ENCODE data around the gene SOHLH2. TPM values are rescaled to one million over a fixed set of nuclear protein-coding genes. Genes with fewer than 3 reads are reported as not detected.

The SOHLH2 gene
- total RNA-seq, 2 experiments from 2014 or later, result not detected

GRCh38 chr13:36219883-36220282 lies 5.5 kb upstream of the SOHLH2 start:
- no peaks in the 10 kb centered on the region for H3K4me1 Mint-ChIP-seq
- no peak for DNase-seq
- ChIA-PET CTCF (no interaction called here), POLR2A (no interaction called here)
- H3K4me3 Mint-ChIP-seq, result no peak overlapping the region
- H3K9me3 Mint-ChIP-seq, result peaks cover 9% of the 10 kb centered on the region
- H3K27ac Mint-ChIP-seq, result no peak overlapping the region
- no peaks in the 10 kb centered on the region for H3K27me3 Mint-ChIP-seq
- H3K36me3 Mint-ChIP-seq (ENCODE audit: low read depth), result no peaks in the 10 kb centered on the region

- Mint-ChIP-seq H3K9me3 (peaks cover 5% of the 10 kb centered on the region), H3K4me1 (no peaks in the 10 kb centered on the region), H3K27ac (no peak overlapping the region), H3K36me3 (ENCODE audit: low read depth) (no peaks in the 10 kb centered on the region), H3K4me3 (no peak overlapping the region), H3K27me3 (no peaks in the 10 kb centered on the region)
- DNase-seq, result no peak
- ChIA-PET POLR2A (no interaction called here), CTCF (no interaction called here)
Observed at GRCh38 chr13:36217456-36217855, 3.1 kb upstream of the SOHLH2 start.

GRCh38 chr13:36212789-36213188 lies 1.6 kb downstream of the SOHLH2 start:
- Mint-ChIP-seq H3K27me3 (no peaks in the 10 kb centered on the region), H3K36me3 (ENCODE audit: low read depth) (no peaks in the 10 kb centered on the region), H3K27ac (no peak overlapping the region), H3K4me3 (no peak overlapping the region), H3K4me1 (no peaks in the 10 kb centered on the region), H3K9me3 (peaks cover 2% of the 10 kb centered on the region)
- DNase-seq, result no peak
- CTCF ChIA-PET, result no interaction called here
- POLR2A ChIA-PET, result no interaction called here

GRCh38 chr13:36211567-36211966 lies 2.8 kb downstream of the SOHLH2 start:
- peaks cover 2% of the 10 kb centered on the region for H3K9me3 Mint-ChIP-seq
- no peak for DNase-seq
- no peaks in the 10 kb centered on the region for H3K4me1 Mint-ChIP-seq
- no peaks in the 10 kb centered on the region for H3K36me3 Mint-ChIP-seq (ENCODE audit: low read depth)
- no peak overlapping the region for H3K27ac Mint-ChIP-seq
- H3K4me3 Mint-ChIP-seq, result no peak overlapping the region
- H3K27me3 Mint-ChIP-seq, result no peaks in the 10 kb centered on the region
- ChIA-PET POLR2A (no interaction called here), CTCF (no interaction called here)

GRCh38 chr13:36210738-36211137 lies 3.6 kb downstream of the SOHLH2 start:
- Mint-ChIP-seq H3K27ac (no peak overlapping the region), H3K27me3 (no peaks in the 10 kb centered on the region), H3K9me3 (peaks cover 2% of the 10 kb centered on the region), H3K4me1 (no peaks in the 10 kb centered on the region), H3K36me3 (ENCODE audit: low read depth) (no peaks in the 10 kb centered on the region), H3K4me3 (no peak overlapping the region)
- DNase-seq, result no peak
- POLR2A ChIA-PET, result no interaction called here
- CTCF ChIA-PET, result no interaction called here

- no peak for DNase-seq
- ChIA-PET POLR2A (no interaction called here), CTCF (no interaction called here)
- Mint-ChIP-seq H3K27me3 (no peaks in the 10 kb centered on the region), H3K4me3 (no peak overlapping the region), H3K4me1 (no peaks in the 10 kb centered on the region), H3K9me3 (no peaks in the 10 kb centered on the region), H3K27ac (no peak overlapping the region), H3K36me3 (ENCODE audit: low read depth) (no peaks in the 10 kb centered on the region)
Observed at GRCh38 chr13:36207672-36208071, 6.7 kb downstream of the SOHLH2 start.

- no peaks in the 10 kb centered on the region for H3K9me3 Mint-ChIP-seq
- no peak overlapping the region for H3K4me3 Mint-ChIP-seq
- POLR2A ChIA-PET, result no interaction called here
- DNase-seq, result no peak
- no peaks in the 10 kb centered on the region for H3K36me3 Mint-ChIP-seq (ENCODE audit: low read depth)
- H3K4me1 Mint-ChIP-seq, result no peaks in the 10 kb centered on the region
- CTCF ChIA-PET, result no interaction called here
- H3K27me3 Mint-ChIP-seq, result no peaks in the 10 kb centered on the region
- H3K27ac Mint-ChIP-seq, result no peak overlapping the region
Observed at GRCh38 chr13:36193151-36193855, 21.1 kb downstream of the SOHLH2 start.

- H3K36me3 Mint-ChIP-seq (ENCODE audit: low read depth), result no peaks in the 10 kb centered on the region
- H3K27me3 Mint-ChIP-seq, result no peaks in the 10 kb centered on the region
- H3K4me1 Mint-ChIP-seq, result no peaks in the 10 kb centered on the region
- CTCF ChIA-PET, result no interaction called here
- POLR2A ChIA-PET, result no interaction called here
- no peak for DNase-seq
- H3K27ac Mint-ChIP-seq, result no peak overlapping the region
- H3K4me3 Mint-ChIP-seq, result no peak overlapping the region
- H3K9me3 Mint-ChIP-seq, result no peaks in the 10 kb centered on the region
Observed at GRCh38 chr13:36192166-36192565, 22.2 kb downstream of the SOHLH2 start.

GRCh38 chr13:36190771-36191170 lies 23.6 kb downstream of the SOHLH2 start:
- ChIA-PET CTCF (no interaction called here), POLR2A (no interaction called here)
- DNase-seq, result no peak
- Mint-ChIP-seq H3K9me3 (no peaks in the 10 kb centered on the region), H3K36me3 (ENCODE audit: low read depth) (no peaks in the 10 kb centered on the region), H3K4me1 (no peaks in the 10 kb centered on the region), H3K4me3 (no peak overlapping the region), H3K27ac (no peak overlapping the region), H3K27me3 (no peaks in the 10 kb centered on the region)

- H3K4me3 Mint-ChIP-seq, result no peak overlapping the region
- no peak overlapping the region for H3K27ac Mint-ChIP-seq
- ChIA-PET POLR2A (no interaction called here), CTCF (no interaction called here)
- H3K9me3 Mint-ChIP-seq, result no peaks in the 10 kb centered on the region
- H3K36me3 Mint-ChIP-seq (ENCODE audit: low read depth), result no peaks in the 10 kb centered on the region
- no peaks in the 10 kb centered on the region for H3K27me3 Mint-ChIP-seq
- DNase-seq, result no peak
- no peaks in the 10 kb centered on the region for H3K4me1 Mint-ChIP-seq
Observed at GRCh38 chr13:36188441-36188840, 25.9 kb downstream of the SOHLH2 start.

GRCh38 chr13:36183901-36184300 lies 30.5 kb downstream of the SOHLH2 start:
- ChIA-PET CTCF (no interaction called here), POLR2A (no interaction called here)
- DNase-seq, result no peak
- no peaks in the 10 kb centered on the region for H3K27me3 Mint-ChIP-seq
- no peak overlapping the region for H3K4me3 Mint-ChIP-seq
- no peaks in the 10 kb centered on the region for H3K9me3 Mint-ChIP-seq
- no peak overlapping the region for H3K27ac Mint-ChIP-seq
- no peaks in the 10 kb centered on the region for H3K4me1 Mint-ChIP-seq
- H3K36me3 Mint-ChIP-seq (ENCODE audit: low read depth), result no peaks in the 10 kb centered on the region

GRCh38 chr13:36175621-36176020 lies 38.7 kb downstream of the SOHLH2 start:
- H3K27ac Mint-ChIP-seq, result no peak overlapping the region
- no peak overlapping the region for H3K4me3 Mint-ChIP-seq
- no peaks in the 10 kb centered on the region for H3K4me1 Mint-ChIP-seq
- H3K27me3 Mint-ChIP-seq, result no peaks in the 10 kb centered on the region
- ChIA-PET POLR2A (no interaction called here), CTCF (no interaction called here)
- H3K36me3 Mint-ChIP-seq (ENCODE audit: low read depth), result no peaks in the 10 kb centered on the region
- H3K9me3 Mint-ChIP-seq, result no peaks in the 10 kb centered on the region
- DNase-seq, result no peak

GRCh38 chr13:36174923-36175322 lies 39.4 kb downstream of the SOHLH2 start:
- Mint-ChIP-seq H3K27ac (no peak overlapping the region), H3K4me3 (no peak overlapping the region), H3K27me3 (no peaks in the 10 kb centered on the region), H3K4me1 (no peaks in the 10 kb centered on the region), H3K9me3 (no peaks in the 10 kb centered on the region), H3K36me3 (ENCODE audit: low read depth) (no peaks in the 10 kb centered on the region)
- no peak for DNase-seq
- ChIA-PET CTCF (no interaction called here), POLR2A (no interaction called here)

GRCh38 chr13:36173571-36174322 lies 40.6 kb downstream of the SOHLH2 start:
- H3K9me3 Mint-ChIP-seq, result no peaks in the 10 kb centered on the region
- no peaks in the 10 kb centered on the region for H3K4me1 Mint-ChIP-seq
- ChIA-PET POLR2A (no interaction called here), CTCF (no interaction called here)
- no peak overlapping the region for H3K27ac Mint-ChIP-seq
- no peaks in the 10 kb centered on the region for H3K27me3 Mint-ChIP-seq
- H3K4me3 Mint-ChIP-seq, result no peak overlapping the region
- DNase-seq, result no peak
- no peaks in the 10 kb centered on the region for H3K36me3 Mint-ChIP-seq (ENCODE audit: low read depth)

Data from activated CD4-positive, alpha-beta memory T cell treated with anti-CD3 and anti-CD28 coated beads, Interleukin-2, amount 10 ng/mL, durations not matched to agents 7 days and 5 days (primary cell).